Activated T-helper 1 cell treated with anti-CD3 and anti-CD28 coated beads, Interleukin-2, amount 50 U/mL, for 16 hours (primary cell): Measurements from ENCODE around the gene SLC39A10.
"Not testable (repeated sequence)": the region's sequence is repeated elsewhere in the genome, so short reads cannot be mapped to it uniquely, and the experiment has no call there.

Experiments used
- DNase-seq, 2 donors: peaks; one replicate each; pipeline ENCODE4 v3.0.0-alpha.2; 2020; ENCODE audit warnings: low read depth in 1 of 2, low spot score in 1 of 2

Gene SLC39A10

DNA sequence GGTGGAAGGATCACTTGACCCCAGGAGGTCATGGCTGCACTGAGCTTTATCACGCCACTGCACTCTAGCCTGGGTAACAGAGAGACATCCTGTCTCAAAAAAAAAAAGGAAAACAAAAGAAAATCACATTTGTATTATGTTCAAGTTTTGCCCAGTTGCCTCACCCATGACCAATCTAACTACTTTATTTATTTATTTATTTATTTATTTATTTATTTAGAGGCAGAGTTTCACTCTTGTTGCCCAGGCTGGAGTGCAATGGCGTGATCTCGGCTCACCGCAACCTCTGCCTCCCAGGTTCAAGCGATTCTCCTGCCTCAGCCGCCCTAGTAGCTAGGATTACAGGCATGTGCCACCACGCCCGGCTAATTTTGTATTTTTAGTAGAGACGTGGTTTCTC, 12.3 kb upstream of the SLC39A10 start:
- not testable (repeated sequence) for DNase-seq

DNA sequence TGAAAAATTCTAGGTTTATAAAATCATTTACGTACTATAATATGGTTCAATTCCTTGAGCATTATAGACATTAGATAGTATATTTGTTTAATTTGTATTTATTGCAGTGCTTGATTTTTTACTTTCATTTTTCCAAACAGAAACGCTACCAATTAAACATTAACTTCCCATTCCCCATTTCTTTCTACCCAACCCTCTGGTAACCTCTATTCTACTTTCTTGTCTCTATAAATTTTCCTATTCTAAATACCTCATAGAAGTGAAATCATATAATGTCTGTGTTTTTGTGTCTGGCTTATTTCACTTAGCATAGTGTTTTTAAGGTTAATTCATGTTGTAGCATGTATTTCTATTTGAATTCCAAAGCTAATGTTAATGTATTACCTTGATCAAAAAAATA, 11.6 kb upstream of the SLC39A10 start:
- no peak for DNase-seq

DNA sequence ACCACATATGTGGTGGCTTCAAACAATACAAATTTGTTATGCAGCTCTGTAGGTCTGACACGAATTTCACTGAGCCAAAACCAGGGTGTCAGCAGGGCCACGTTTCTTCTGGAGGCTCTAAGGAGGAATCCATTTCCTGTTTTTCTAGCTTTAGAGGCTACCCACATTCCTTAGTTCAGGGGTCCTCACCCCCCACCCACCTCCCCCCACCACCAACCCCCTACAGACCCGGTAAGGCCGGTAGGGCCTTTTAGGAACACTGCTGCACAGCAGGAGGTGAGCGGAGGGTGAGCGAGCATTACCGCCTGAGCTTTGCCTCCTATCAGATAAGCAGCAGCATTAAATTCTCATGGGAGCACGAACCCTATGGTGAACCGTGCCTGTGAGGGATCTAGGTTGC, 10.6 kb upstream of the SLC39A10 start:
- no peak for DNase-seq

DNA sequence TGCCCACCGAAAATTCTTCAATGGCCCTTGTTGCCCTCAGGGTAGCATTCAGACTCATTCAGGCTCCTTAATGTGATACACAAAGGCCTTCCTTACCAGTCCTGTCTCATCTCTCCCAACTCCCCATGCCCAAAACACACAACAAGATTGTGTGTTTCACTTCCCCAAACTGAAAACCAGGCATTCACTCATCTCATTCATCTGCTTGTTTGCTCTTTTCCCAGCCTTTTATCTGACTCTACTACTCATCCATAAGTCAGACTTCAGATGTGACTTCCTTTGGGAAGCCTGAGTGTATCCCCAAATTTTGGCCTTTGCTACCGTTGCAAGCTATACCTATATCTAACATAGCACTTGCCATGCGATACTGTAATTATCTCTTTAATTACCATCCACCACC, 9.7 kb upstream of the SLC39A10 start:
- DNase-seq = no peak

DNA sequence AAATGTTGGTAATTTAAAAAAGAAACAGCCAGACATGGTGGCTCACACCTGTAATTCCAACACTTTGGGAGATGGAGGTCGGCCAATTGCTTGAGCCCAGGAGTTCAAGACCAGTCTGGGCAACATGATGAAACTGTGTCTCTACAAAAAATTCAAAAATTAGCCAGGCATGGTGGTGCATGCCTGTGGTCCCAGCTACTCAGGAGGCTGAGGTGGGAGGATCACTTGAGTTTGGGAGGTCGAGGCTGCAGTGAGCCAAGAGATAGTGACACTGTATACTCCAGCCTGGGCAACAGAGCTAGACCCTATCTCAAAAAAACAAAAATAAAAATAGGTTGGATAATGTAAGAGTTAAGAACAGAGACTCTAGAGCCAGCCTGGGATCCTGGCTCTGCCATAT, 8.7 kb upstream of the SLC39A10 start:
- DNase-seq = not testable (repeated sequence)

DNA sequence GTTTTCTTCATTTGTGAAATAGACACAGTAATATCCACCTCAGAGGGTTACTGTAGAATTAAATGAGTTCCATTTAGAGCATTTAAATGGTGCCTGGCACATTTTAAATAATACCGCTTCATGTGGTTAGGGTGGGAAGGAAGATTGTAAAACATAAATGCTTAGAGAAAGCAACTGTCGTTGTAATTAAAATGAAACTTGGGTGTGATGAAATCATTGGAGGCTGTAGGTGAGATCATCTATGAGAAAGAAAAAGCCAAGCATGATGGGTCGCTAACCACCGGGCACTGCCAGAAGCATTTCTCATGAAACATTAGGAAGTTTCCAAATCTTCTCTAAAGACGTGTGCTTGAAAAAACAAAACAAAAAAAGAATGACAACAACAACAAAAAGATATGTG, 8.2 kb upstream of the SLC39A10 start:
- no peak for DNase-seq

DNA sequence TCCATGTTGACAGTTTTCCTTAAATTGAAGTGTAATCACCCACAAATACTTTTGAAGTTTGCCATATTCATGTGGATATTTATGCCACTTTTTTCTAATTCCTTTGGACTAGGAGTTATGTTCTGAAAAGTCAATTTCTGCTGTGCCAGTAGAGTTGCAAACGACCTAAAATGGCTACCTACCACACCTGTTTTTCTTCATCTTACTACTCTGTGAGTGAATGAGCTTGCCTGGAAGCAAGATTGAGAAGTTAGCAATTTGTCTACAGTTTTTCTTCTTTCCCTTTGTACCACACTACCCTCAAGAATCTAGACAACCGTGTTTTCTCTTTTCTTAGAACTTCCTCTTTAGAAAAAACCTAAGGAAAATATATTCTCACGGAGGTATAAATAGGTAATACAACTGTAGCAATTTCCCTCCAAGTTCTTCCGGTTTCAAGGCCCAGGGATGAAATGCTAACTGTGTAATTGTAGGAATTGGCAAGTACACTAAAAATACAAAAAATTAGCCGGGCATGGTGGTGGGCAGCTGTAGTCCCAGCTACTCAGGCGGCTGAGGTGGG, 7.3 kb upstream of the SLC39A10 start:
- DNase-seq = no peak

DNA sequence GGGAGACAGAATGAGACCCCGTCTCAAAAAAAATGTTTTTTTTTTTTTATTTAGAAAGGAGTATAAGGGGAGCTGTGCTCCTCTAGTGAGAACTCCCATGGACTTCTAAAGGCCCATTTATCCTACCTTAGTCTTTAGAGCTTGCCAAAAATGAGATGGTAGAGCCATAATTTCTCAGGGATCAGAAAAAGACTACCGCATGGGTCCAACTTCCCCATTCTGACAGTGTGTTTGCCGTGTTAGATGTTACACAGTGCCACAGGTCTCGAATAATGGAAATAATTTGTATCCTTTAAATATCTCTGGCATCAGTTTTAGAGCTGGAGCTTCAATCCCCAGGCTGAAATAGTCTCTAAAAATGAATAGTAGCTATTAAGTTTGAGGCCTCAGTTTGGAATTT, 6.0 kb upstream of the SLC39A10 start:
- DNase-seq = no peak

DNA sequence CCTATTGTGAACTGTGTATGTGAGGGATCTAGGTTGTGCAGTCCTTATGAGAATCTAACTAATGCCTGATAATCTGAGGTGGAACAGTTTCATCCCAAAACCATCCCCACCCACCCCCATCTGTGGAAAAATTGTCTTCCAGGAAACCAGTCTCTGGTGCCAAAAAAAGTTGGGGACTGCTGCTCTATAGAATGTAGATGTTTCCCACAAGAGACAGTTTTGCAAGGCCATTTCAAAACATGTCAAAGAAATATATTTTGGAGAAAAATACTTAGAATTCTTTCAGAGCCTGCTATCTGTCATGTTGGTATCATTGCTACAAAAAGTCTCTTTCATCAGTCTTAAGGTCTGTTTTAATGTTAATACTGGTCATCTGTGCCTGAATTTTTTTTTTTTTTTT, 4.1 kb upstream of the SLC39A10 start:
- no peak for DNase-seq

DNA sequence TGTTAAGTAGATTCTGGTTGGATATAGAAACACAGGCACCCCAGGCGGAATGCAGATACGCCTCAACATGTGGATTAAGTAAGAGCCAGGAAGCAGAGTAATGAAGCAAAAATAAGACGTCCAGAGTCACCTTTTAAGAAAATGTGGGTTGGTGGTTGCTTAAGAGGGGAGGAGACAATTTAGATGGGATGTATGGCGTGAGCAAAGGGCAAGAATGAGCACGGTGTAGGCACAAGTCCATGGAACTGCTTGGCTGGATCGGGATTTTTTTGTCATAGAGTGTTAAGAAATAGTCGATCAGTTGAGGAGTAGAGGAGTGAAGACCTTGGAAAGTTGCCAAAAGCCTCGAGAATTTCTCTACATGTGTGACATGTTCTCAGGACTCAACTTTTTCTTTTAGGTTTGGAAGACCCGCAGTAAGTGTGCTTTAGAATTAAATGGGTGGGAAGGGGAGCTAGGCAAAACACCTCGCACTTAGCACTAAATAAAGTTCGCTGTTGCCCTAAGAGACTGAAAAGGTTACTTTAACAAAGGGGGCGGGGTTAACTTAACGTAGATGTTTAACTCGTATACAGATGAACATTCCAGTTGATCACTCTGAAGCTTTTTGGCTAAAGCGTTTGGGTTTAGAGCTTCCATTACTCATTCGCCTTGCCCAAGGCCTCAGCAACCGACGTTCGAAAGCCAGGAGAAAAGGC, 716 bp upstream of the SLC39A10 start:
- no peak for DNase-seq

DNA sequence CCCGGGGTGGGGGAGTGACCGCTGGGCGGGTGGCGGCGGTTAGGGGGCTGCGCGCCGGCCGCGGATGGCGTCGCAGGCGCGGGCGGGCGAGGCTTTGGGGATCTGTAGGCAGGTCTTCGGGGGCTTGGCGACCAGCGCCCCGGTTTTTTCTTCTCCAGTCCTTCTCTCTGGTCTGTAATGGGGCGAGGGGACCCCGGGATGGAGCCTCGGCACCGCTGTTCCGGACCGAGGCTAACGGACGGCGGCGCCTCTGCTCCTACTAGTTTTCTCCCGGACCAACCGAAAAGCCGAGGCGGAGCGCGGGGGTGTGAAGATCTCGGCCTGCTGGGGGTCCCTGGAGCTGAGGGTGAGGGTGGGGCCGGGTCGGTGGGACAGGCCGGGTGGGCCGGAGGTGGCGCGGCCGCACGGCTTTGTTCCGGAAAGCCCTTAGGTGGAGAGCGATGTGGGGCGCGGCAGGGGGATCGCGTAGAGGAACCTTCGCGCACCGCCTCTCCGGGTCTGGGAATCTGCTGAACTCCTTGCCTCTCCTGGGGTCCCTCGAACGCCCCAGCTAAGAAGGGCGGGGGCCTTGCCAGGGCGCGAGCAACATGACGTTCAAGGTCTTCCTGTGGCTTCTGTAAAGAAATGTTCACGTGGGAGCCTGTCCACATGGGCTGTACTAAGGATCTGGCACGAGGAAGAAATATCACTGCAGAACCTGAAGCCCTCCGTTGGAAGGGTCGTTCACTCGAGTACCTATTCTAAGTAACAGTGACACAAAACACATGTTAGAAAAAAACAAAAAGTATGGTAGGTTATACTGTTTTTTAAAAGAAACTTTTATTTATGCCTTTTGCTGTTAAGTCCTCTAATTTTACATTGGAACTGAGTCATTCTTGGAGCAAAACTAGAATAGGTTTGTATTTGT, 861 bp downstream of the SLC39A10 start:
- peak; percentile 26 to 52 for DNase-seq

DNA sequence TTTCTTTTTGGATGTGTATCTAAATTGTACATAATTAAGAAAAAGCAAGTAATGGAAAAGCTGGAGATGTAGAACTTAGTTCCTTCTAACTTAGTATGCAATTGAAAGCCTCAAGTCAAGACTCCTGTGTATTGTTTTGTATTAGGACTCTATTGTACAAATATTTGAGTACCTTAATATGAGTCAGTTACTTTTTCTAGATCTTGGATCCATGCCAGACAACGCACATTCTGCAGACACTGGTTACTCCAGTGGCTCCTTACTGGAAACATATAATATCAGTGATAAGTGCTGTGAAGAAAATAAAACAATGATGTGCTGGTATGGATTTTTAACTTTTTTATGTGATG, 1.5 kb downstream of the SLC39A10 start:
- no peak for DNase-seq

DNA sequence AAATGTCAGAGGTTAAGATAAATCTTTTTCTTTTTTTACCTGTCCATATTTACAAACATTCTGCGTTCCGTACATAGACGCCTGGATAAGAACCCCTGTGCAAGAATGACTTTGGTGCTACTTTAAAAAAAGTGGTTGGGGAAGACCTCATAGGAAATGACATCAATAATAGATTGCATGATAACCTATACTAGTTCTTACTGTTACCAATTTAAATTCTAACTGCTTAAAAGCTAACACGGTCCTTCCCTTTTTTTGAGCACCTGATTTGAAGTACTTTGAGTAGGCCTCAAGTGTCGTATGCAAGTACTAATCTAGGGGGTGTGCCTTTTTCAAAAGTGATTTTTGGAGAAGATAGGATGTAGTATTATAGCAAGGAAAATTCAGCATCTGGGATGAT, 2.1 kb downstream of the SLC39A10 start:
- DNase-seq = no peak

DNA sequence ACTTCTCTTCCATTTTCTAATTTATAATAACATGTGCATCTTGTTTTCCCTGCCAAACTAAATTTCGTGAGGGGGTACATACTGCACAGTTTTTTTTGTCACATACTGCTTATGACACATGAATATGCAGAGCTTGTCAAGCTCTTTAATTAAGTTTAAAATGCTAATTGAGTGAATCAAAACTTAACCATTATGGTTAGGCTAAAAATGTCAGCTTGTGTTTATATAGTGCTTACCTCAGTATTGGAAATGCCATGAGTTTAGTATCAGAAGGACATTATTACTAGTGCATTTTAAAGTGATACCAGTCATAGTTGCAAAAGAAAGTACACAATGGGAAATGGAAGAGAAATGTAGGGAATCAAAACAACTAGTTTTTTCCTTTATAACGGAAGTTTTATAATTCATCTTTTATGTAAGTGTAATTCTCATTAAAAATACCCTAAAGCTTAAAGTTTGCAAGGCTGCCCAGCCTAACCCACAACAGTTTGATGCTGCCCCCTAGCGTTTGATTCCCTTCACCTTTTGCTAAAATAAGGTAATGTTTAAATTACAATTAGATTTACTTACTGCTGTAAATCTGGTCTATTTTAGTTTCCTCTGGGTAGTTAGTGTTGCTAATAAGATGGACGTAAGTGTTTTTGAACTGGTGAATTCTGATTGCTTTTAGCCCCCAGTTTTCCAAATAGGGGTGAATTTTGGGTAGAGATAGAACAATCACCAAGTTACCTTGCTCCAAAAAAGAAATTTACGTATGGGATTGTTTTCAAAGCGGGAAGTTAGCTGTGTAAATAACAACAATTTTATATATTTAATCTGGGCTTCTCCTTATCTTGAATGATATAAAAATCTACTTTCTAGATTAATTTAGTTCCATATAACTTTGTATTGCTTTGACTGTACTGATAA, 3.2 kb downstream of the SLC39A10 start:
- peak; percentile 59 to 60 for DNase-seq

DNA sequence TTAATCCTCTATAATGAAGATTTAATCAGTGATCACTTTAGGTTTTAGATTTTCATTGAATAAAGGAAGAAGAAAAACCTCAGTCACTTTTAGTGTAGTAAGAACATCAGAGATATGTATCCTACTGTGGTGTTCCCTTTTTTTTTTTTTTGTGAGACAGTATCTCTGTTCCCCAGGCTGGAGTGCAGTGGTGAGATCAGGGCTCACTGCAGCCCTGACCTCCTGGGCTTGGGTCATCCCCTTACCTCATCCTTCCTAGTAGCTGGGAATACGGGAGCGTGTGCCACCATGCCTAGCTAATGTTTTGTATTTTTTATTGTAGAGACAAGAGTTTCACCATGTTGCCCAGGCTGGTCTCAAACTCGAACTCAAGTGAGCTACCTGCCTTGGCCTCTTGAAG, 5.1 kb downstream of the SLC39A10 start:
- DNase-seq = no peak

DNA sequence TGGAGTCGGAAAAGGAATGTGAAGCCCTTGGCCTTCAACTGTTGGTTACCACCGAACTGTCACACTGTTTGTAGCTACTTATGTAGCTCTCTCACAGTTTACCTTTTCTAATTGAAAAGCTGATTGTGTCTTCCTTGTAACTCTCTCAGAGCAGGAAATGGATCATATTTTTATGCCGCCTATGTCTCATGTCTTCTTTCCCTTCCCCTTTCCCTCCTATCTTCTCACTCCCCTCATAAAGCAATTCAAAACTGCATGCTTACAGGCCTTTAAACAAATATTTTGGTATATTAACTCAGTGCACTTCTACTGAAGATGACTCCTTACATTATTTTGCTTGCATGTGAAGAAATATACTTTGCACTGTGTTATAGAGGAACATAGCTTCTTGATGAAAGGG, 6.0 kb downstream of the SLC39A10 start:
- no peak for DNase-seq

DNA sequence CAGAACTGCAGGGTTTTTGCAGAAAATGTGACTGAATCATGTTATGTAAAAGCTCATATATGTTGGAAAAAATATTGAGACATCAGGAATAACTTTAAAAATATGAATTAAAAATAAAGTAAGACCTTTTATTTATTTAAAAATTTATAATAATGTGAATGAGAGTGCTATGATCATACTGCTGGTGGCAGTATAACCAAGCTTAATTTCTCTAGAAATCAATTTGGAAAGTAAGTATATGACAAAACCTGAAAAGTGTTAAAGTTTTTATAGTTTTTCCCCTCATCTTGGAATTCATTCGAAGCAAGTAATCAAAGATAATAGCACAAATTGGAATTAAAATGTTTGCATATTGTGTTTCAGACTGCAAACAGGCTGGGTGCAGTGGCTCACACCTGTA, 7.5 kb downstream of the SLC39A10 start:
- no peak for DNase-seq

DNA sequence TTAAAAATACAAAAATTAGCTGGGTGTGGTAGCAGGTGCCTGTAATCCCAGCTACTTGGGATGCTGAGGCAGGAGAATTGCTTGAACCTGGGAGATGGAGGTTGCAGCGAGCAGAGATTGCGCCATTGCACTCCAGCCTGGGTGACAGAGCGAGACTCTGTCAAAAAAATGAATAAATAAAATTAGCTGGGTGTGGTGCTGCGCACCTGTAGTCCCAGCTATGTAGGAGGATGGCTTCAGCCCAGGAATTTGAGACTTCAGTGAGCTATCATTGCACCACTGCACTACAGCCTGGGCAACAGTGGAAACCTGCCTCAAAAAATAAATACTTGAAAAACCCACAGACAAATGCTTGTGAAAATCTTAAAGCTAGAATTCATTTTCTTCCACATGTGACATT, 8.1 kb downstream of the SLC39A10 start:
- DNase-seq = not testable (repeated sequence)

DNA sequence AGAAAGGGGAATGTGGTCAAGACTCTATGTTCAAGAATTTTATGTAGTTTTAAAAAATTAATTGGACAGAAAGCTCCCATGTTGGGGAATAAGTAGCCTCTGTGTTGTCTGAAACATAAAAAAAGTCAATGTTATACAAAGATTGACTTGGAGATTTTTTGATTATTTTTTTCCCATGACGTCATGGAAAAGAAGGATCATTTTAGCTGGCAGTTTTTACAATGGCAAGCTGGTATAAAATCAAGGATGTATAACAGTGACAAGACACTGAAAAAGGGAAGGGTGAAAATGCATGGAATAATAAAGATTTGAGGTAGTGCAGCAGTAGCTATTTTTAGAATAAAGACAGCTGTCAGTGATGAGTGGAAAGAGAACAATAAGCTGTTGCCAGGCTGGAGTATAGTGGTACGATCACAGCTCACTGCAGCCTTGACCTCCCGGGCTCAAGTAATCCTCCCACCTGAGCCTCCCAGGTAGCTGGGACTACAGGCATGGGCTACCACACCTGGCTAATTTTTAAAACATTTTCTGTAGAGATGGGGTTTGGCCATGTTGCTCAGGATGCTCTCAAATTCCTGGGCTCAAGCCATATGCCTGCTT, 9.2 kb downstream of the SLC39A10 start:
- DNase-seq = no peak

DNA sequence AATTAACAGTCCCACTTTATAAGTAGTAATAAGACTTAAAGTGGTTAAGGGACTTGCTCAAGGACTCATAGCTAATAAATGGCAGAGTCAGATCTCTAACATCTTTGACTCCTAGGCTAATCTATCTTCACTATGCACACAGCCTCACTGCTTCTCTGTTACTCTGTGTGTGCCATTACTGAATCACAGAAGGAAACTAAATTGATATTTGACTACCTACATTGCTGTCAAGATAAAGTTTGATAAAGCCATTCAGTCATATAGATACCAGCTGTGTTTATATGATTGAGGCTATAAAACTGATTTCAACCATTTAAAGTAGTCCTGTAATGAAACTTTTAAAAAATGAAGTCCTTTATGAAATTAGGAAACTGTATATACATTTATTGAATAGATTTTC, 10.9 kb downstream of the SLC39A10 start:
- no peak for DNase-seq

DNA sequence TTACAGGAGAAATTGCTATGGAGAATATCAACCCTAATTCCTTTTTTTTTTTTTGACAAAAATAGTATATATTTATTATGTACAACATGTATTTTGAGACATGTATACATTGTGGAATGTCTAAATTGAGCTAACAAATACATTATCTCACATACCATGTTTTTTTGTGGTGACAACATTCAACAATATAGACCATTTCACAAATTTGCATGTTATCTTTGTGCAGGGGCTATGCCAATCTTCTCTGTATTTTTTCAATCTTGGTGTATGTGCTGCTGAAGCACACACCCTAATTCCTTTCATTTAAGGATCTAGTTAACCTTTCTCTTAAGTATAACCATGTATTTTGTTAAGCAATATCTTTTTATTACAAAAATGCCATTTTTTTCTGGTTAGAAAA, 13.2 kb downstream of the SLC39A10 start:
- DNase-seq = no peak
